Vagina (tissue), 2 donors: ENCODE results near the gene MOB3A. TPM values are rescaled to one million over a fixed set of nuclear protein-coding genes. Genes with fewer than 3 reads are reported as not detected.
A peak's percentile ranks its signal among the peaks of the same experiment; 100 is the strongest.

Source experiments
- DNase-seq, 2 donors: peaks; one replicate each; pipeline ENCODE4 v3.0.0-alpha.2; 2017; ENCODE audit errors: extremely low spot score in 2 of 2
- H3K27ac ChIP-seq: fragments of 200-600 bp; sonication (generic); one replicate; pipeline ENCODE4 v1.5.1; 2019
- H3K27me3 ChIP-seq: fragments of 200-600 bp; sonication (generic); one replicate; pipeline ENCODE4 v1.5.1; 2019
- H3K36me3 ChIP-seq, 2 donors: fragments of 200-600 bp; sonication (generic); one replicate each; pipeline ENCODE4 v1.5.1; 2017 to 2019
- H3K4me1 ChIP-seq: fragments of 200-600 bp; sonication (generic); one replicate; pipeline ENCODE4 v1.5.1; 2019
- H3K4me3 ChIP-seq, 2 donors: fragments of 200-600 bp; sonication (generic); 1 replicate in 1 of 2; 2 replicates in 1 of 2; pipeline ENCODE4 v1.5.1; 2016 to 2019
- H3K9me3 ChIP-seq: fragments of 200-600 bp; sonication (generic); one replicate; pipeline ENCODE4 v1.5.1; 2019
- POLR2A ChIP-seq, 2 donors: fragments of 450-650 bp; IDR thresholded peaks; one replicate each; pipeline ENCODE4 v1.6.1; 2017; ENCODE audit warnings: antibody characterized with exemption in 2 of 2, mild to moderate bottlenecking in 2 of 2, moderate library complexity in 2 of 2
- POLR2AphosphoS5 ChIP-seq, 2 donors: sonication (generic); formaldehyde crosslinking; IDR thresholded peaks; one replicate each; pipeline ENCODE4 v1.9.0; 2017; ENCODE audit warnings: antibody characterized with exemption in 2 of 2, mild to moderate bottlenecking in 2 of 2, low read depth in 1 of 2; ENCODE audit not compliant: insufficient read depth in 1 of 2
- intact Hi-C: fragments of 100-400 bp; cut with DNase I; formaldehyde crosslinking; loops from one replicate; pipeline ENCODE4 v1.15.1; 2023
- small RNA-seq: library from RNA; depleted of rRNA; stranded (forward); fragments of <200 nt; gene quantifications from one replicate; pipeline ENCODE3, GENCODE V24; 2016
- total RNA-seq: library from RNA; depleted of rRNA; stranded (reverse); fragments of >200 nt; gene quantifications from one replicate; pipeline ENCODE4 v1.2.3, GENCODE V29; 2016
- TF ChIP-seq, protein P1 (sequence below), 3 experiments: fragments of 450-650 bp in 2 of 3; fragments of 200-600 bp in 1 of 3; sonication (generic) in 1 of 3; IDR thresholded peaks; one replicate each; pipeline ENCODE4 v1.5.1; 2017 to 2019; ENCODE audit warnings: antibody characterized with exemption in 3 of 3, mild to moderate bottlenecking in 2 of 3, moderate library complexity in 2 of 3

MOB3A gene
- total RNA-seq, 1 donor from 2014 or later: 50.6 TPM

DNA sequence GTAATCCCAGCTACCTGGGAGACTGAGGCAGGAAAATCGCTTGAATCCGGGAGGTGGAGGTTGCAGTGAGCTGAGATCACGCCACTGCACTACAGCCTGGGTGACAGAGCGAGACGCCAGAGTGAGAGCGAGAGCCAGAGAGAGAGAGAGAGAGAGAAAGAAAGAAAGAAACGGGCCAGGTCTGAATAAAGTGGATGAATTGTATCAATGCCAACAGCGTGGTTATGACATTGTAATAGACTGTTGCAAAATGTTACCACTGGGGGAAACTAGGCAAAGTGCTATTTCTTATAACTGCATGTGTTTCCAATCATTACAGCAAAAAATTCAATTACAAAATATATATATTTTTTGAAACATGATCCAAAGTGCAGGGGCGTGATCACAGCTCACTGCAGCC lies 68.8 kb downstream of the MOB3A start:
- TF ChIP-seq, protein P1, sequence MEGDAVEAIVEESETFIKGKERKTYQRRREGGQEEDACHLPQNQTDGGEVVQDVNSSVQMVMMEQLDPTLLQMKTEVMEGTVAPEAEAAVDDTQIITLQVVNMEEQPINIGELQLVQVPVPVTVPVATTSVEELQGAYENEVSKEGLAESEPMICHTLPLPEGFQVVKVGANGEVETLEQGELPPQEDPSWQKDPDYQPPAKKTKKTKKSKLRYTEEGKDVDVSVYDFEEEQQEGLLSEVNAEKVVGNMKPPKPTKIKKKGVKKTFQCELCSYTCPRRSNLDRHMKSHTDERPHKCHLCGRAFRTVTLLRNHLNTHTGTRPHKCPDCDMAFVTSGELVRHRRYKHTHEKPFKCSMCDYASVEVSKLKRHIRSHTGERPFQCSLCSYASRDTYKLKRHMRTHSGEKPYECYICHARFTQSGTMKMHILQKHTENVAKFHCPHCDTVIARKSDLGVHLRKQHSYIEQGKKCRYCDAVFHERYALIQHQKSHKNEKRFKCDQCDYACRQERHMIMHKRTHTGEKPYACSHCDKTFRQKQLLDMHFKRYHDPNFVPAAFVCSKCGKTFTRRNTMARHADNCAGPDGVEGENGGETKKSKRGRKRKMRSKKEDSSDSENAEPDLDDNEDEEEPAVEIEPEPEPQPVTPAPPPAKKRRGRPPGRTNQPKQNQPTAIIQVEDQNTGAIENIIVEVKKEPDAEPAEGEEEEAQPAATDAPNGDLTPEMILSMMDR (IDR thresholded peaks at IDR 0.05): no peak
- TF ChIP-seq POLR2AphosphoS5 (IDR thresholded peaks at IDR 0.05; ENCODE audit: insufficient read depth in 1 of 2, low read depth in 1 of 2) (peak in 1 of 2 donors; percentile 10), POLR2A (IDR thresholded peaks at IDR 0.05) (no peak)
- intact Hi-C loops: no loop called here
- H3K4me1 ChIP-seq: peaks cover 44% of the 10 kb centered on the region
- H3K27ac ChIP-seq: peak overlapping the region; percentile 70
- no peaks in the 10 kb centered on the region for H3K9me3 ChIP-seq
- H3K4me3 ChIP-seq: no peak overlapping the region
- H3K36me3 ChIP-seq: no peaks in the 10 kb centered on the region
- H3K27me3 ChIP-seq: no peaks in the 10 kb centered on the region
- DNase-seq: no peak

- Histone ChIP-seq H3K27ac (peak overlapping the region; percentile 70), H3K9me3 (no peaks in the 10 kb centered on the region), H3K4me1 (peaks cover 38% of the 10 kb centered on the region), H3K4me3 (no peak overlapping the region), H3K27me3 (no peaks in the 10 kb centered on the region), H3K36me3 (no peaks in the 10 kb centered on the region)
- DNase-seq: no peak
- TF ChIP-seq POLR2A (IDR thresholded peaks at IDR 0.05): no peak
- TF ChIP-seq, protein P1 (IDR thresholded peaks at IDR 0.05): no peak
- TF ChIP-seq POLR2AphosphoS5 (IDR thresholded peaks at IDR 0.05; ENCODE audit: insufficient read depth in 1 of 2, low read depth in 1 of 2): no peak
- intact Hi-C loops: no loop called here
Observed at GRCh38 chr19:2026770-2027169, 69.4 kb downstream of the MOB3A start.

DNA sequence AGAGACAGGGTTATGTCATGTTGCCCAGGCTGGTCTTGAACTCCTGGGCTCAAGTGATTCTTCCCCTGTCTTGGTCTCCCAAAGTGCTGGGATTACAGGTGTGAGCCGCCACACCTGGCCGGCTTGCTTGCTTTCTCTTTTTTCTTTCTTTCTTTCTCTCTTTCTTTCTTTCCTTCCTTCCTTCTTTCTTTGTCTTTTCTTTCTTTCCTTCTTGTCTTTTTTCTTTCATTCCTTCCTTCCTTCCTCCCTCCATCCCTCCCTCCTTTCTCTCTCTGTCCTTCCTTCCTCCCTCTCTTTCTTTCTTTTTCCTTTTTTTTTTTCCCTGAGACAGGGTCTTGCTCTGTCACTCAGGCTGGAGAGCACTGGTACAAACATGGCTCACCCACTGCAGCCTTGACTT lies 73.8 kb downstream of the MOB3A start:
- no peak for DNase-seq
- intact Hi-C loops: no loop called here

GRCh38 chr19:2021453-2022140 lies 74.5 kb downstream of the MOB3A start:
- intact Hi-C loops: no loop called here
- Histone ChIP-seq H3K27ac (no peak overlapping the region), H3K27me3 (no peaks in the 10 kb centered on the region), H3K4me3 (no peak overlapping the region), H3K4me1 (peaks cover 1% of the 10 kb centered on the region), H3K9me3 (no peaks in the 10 kb centered on the region), H3K36me3 (no peaks in the 10 kb centered on the region)
- TF ChIP-seq POLR2A (IDR thresholded peaks at IDR 0.05) (no peak), POLR2AphosphoS5 (IDR thresholded peaks at IDR 0.05; ENCODE audit: insufficient read depth in 1 of 2, low read depth in 1 of 2) (no peak)
- TF ChIP-seq, protein P1 (IDR thresholded peaks at IDR 0.05): no peak
- DNase-seq: no peak

More for the DNA sequence above, 73.8 kb downstream of the MOB3A start:
- no peaks in the 10 kb centered on the region for H3K9me3 ChIP-seq
- no peaks in the 10 kb centered on the region for H3K27me3 ChIP-seq
- no peaks in the 10 kb centered on the region for H3K4me1 ChIP-seq
- no peaks in the 10 kb centered on the region for H3K36me3 ChIP-seq
- TF ChIP-seq, protein P1 (IDR thresholded peaks at IDR 0.05): no peak
- no peak for TF ChIP-seq POLR2AphosphoS5 (IDR thresholded peaks at IDR 0.05; ENCODE audit: insufficient read depth in 1 of 2, low read depth in 1 of 2)
- no peak for TF ChIP-seq POLR2A (IDR thresholded peaks at IDR 0.05)
- H3K4me3 ChIP-seq: no peak overlapping the region
- no peak overlapping the region for H3K27ac ChIP-seq

Small RNAs within 50 kb of the gene (small RNA-seq; reads per million reads assigned to genes)
- gene AC007136.1: not detected

Other genes with a start within 250 kb of the MOB3A start
- 19.9 TPM for gene REXO1, start 247.8 kb downstream of the MOB3A start, total RNA-seq
- gene KLF16, start 232.7 kb downstream of the MOB3A start, total RNA-seq: 7.6 TPM
- 83.0 TPM for gene ABHD17A, start 210.8 kb downstream of the MOB3A start, total RNA-seq
- 5.2 TPM for gene ADAT3, start 190.9 kb downstream of the MOB3A start, total RNA-seq
- gene SCAMP4, start 190.9 kb downstream of the MOB3A start, total RNA-seq: 51.3 TPM
- gene CSNK1G2, start 155.2 kb downstream of the MOB3A start, total RNA-seq: 77.6 TPM
- gene BTBD2, start 80.6 kb downstream of the MOB3A start, total RNA-seq: 81.5 TPM
- 185 TPM for gene MKNK2, start 45.1 kb downstream of the MOB3A start, total RNA-seq
- 7.9 TPM for gene IZUMO4, start 589 bp upstream of the MOB3A start, total RNA-seq
- gene AP3D1, start 55.2 kb upstream of the MOB3A start, total RNA-seq: 62.9 TPM
- 13.0 TPM for gene DOT1L, start 67.6 kb upstream of the MOB3A start, total RNA-seq
- gene PLEKHJ1, start 140.0 kb upstream of the MOB3A start, total RNA-seq: 30.7 TPM
- 71.2 TPM for gene SF3A2, start 140.5 kb upstream of the MOB3A start, total RNA-seq
- gene AMH, start 153.0 kb upstream of the MOB3A start, total RNA-seq: 2.7 TPM
- not detected for gene JSRP1, start 160.1 kb upstream of the MOB3A start, total RNA-seq
- 2.0 TPM for gene PEAK3, start 185.8 kb upstream of the MOB3A start, total RNA-seq
- not detected for gene LINGO3, start 211.8 kb upstream of the MOB3A start, total RNA-seq
- 135 TPM for gene LSM7, start 232.3 kb upstream of the MOB3A start, total RNA-seq
- 54.3 TPM for gene SPPL2B, start 232.4 kb upstream of the MOB3A start, total RNA-seq